GM20000 (cell line): ENCODE data around the gene PYCR2.

ENCODE experiments used
- DNase-seq: peaks from one replicate; pipeline ENCODE4 v3.0.0; 2012; ENCODE audit warnings: low spot score
- CTCF ChIP-seq: IDR thresholded peaks from 2 replicates; pipeline ENCODE4 v1.5.1; 2012; ENCODE audit warnings: mild to moderate bottlenecking, control low read depth; ENCODE audit errors: extremely low read depth, missing control alignments

The PYCR2 gene

GRCh38 chr1:225880636-225881035 lies 43.4 kb downstream of the PYCR2 start:
- no peak for TF ChIP-seq CTCF

GRCh38 chr1:225880222-225880588 lies 43.8 kb downstream of the PYCR2 start:
- DNase-seq = no peak
- TF ChIP-seq CTCF = no peak

More at GRCh38 chr1:225880636-225881035, 43.4 kb downstream of the PYCR2 start:
- no peak for DNase-seq

GRCh38 chr1:225879521-225880221 lies 44.4 kb downstream of the PYCR2 start:
- TF ChIP-seq CTCF = no peak
- DNase-seq = no peak

GRCh38 chr1:225878282-225878681 lies 45.8 kb downstream of the PYCR2 start:
- DNase-seq = no peak
- no peak for TF ChIP-seq CTCF

- TF ChIP-seq CTCF = no peak
- DNase-seq = no peak
These were observed 46.5 kb downstream of the PYCR2 start for GRCh38 chr1:225877580-225877979.

- DNase-seq = no peak
- TF ChIP-seq CTCF = no peak
These were observed 47.0 kb downstream of the PYCR2 start for GRCh38 chr1:225876900-225877510.

- no peak for DNase-seq
- no peak for TF ChIP-seq CTCF
These were observed 48.8 kb downstream of the PYCR2 start for GRCh38 chr1:225875044-225875815.
